IMR-90 (cell line): ENCODE data around the gene SNAP23. TPM values are rescaled to one million over a fixed set of nuclear protein-coding genes. Genes with fewer than 3 reads are reported as not detected.

ENCODE experiments used
- ATAC-seq: fragments of 200-7000 bp; cut with Tn5 transposase; 2 replicates; pipeline ENCODE4 v1.9.1; 2020; ENCODE audit warnings: low read depth, mild to moderate bottlenecking, moderate library complexity
- BruUV-seq: library from RNA; stranded (reverse); fragments of 400-500 nt; replicated peaks from 2 replicates; lab custom pipeline; 2021; lab: Mats Ljungman, UMichigan
- CTCF ChIA-PET: fragments of 300-600 bp; formaldehyde crosslinking; extraction: SDS; loops from one replicate; lab custom pipeline; 2021; ENCODE audit warnings: antibody characterized with exemption; lab: Yijun Ruan, JAX
- POLR2A ChIA-PET: fragments of 300-600 bp; sonication (Branson Sonifier 250); formaldehyde crosslinking; loops from one replicate; lab custom pipeline; 2022; ENCODE audit warnings: antibody characterized with exemption; ENCODE audit not compliant: unreplicated experiment; lab: Charles Lee
- DNase-seq: peaks from one replicate; pipeline ENCODE4 v3.0.0; 2013
- H2AFZ ChIP-seq: replicated peaks from 2 replicates; pipeline ENCODE3; 2013; ENCODE audit warnings: low read length, mild to moderate bottlenecking; ENCODE audit not compliant: poor library complexity
- H2AK5ac ChIP-seq: 2 replicates; pipeline ENCODE4 v1.6.1; 2013; ENCODE audit warnings: low read depth, low read length, inconsistent platforms
- H2AK9ac ChIP-seq: replicated peaks from 2 replicates; pipeline ENCODE3; 2013; ENCODE audit warnings: mild to moderate bottlenecking, low read depth, low read length, moderate library complexity; ENCODE audit not compliant: poor library complexity
- H2BK120ac ChIP-seq: 2 replicates; pipeline ENCODE4 v1.6.1; 2013; ENCODE audit warnings: low read depth, low read length, inconsistent platforms
- H2BK15ac ChIP-seq: 3 replicates; pipeline ENCODE4 v1.6.1; 2013; ENCODE audit warnings: low read depth, low read length, inconsistent platforms
- H2BK20ac ChIP-seq: 2 replicates; pipeline ENCODE4 v1.6.1; 2013; ENCODE audit warnings: low read depth, mild to moderate bottlenecking, inconsistent platforms, low read length, moderate library complexity
- H2BK5ac ChIP-seq: 2 replicates; pipeline ENCODE4 v1.6.1; 2013; ENCODE audit warnings: mild to moderate bottlenecking, low read depth, low read length, inconsistent platforms; ENCODE audit not compliant: poor library complexity, severe bottlenecking
- H3K14ac ChIP-seq: replicated peaks from 2 replicates; pipeline ENCODE4 v1.6.1; 2013; ENCODE audit warnings: low read depth, low read length, inconsistent platforms
- H3K18ac ChIP-seq: 2 replicates; pipeline ENCODE4 v1.6.1; 2013; ENCODE audit warnings: low read depth, low read length, control low read depth
- H3K23ac ChIP-seq: 2 replicates; pipeline ENCODE4 v1.6.1; 2013; ENCODE audit warnings: low read depth, low read length, inconsistent platforms
- H3K27ac ChIP-seq: 2 replicates; pipeline ENCODE4 v1.5.1; 2013; ENCODE audit warnings: mild to moderate bottlenecking, control low read depth, low read length; ENCODE audit not compliant: insufficient read depth
- H3K27me3 ChIP-seq: 2 replicates; pipeline ENCODE4 v1.6.1; 2013; ENCODE audit warnings: low read length; ENCODE audit not compliant: control insufficient read depth, insufficient read depth
- H3K36me3 ChIP-seq: 2 replicates; pipeline ENCODE4 v1.6.1; 2013; ENCODE audit warnings: low read length, mixed read lengths; ENCODE audit not compliant: control insufficient read depth, insufficient read depth
- H3K4ac ChIP-seq: 2 replicates; pipeline ENCODE4 v1.6.1; 2013; ENCODE audit warnings: low read depth, low read length, inconsistent platforms
- H3K4me1 ChIP-seq: 2 replicates; pipeline ENCODE4 v1.6.1; 2013; ENCODE audit warnings: low read length, mixed read lengths; ENCODE audit not compliant: control insufficient read depth, insufficient read depth
- H3K4me2 ChIP-seq: 2 replicates; pipeline ENCODE4 v1.6.1; 2013; ENCODE audit warnings: low read depth, mild to moderate bottlenecking, control low read depth, low read length, moderate library complexity
- H3K4me3 ChIP-seq: 2 replicates; pipeline ENCODE4 v1.5.1; 2013; ENCODE audit warnings: low read depth, mild to moderate bottlenecking, control low read depth, low read length, moderate library complexity; ENCODE audit not compliant: insufficient read depth
- H3K56ac ChIP-seq: 2 replicates; pipeline ENCODE4 v1.6.1; 2013; ENCODE audit warnings: low read length, inconsistent platforms; ENCODE audit not compliant: insufficient read depth; ENCODE audit errors: extremely low read depth
- H3K79me1 ChIP-seq, 2 experiments: 2 replicates each; pipeline ENCODE4 v1.6.1; 2013; ENCODE audit warnings: low read length in 2 of 2, inconsistent platforms in 1 of 2, low read depth in 1 of 2
- H3K9ac ChIP-seq: 2 replicates; pipeline ENCODE4 v1.6.1; 2013; ENCODE audit warnings: low read depth, low read length, control low read depth
- H3K9me1 ChIP-seq: 2 replicates; pipeline ENCODE4 v1.6.1; 2013; ENCODE audit warnings: low read length, inconsistent platforms; ENCODE audit not compliant: insufficient read depth
- H3K9me3 ChIP-seq: 2 replicates; pipeline ENCODE4 v1.6.1; 2013; ENCODE audit warnings: low read length; ENCODE audit not compliant: control insufficient read depth, insufficient read depth
- H4K20me1 ChIP-seq: 2 replicates; pipeline ENCODE4 v1.6.1; 2013; ENCODE audit warnings: low read length, inconsistent platforms; ENCODE audit not compliant: insufficient read depth
- H4K5ac ChIP-seq: 2 replicates; pipeline ENCODE4 v1.6.1; 2013; ENCODE audit warnings: mild to moderate bottlenecking, low read depth, low read length, control low read depth
- H4K8ac ChIP-seq, 2 experiments: 2 replicates each; pipeline ENCODE4 v1.6.1; 2013; ENCODE audit warnings: low read depth in 2 of 2, low read length in 2 of 2, control low read depth in 1 of 2, inconsistent platforms in 1 of 2
- H4K91ac ChIP-seq: 2 replicates; pipeline ENCODE4 v1.6.1; 2013; ENCODE audit warnings: low read depth, low read length, inconsistent platforms; ENCODE audit not compliant: insufficient read depth
- BHLHE40 ChIP-seq: fragments of 150-350 bp; IDR thresholded peaks from 2 replicates; pipeline ENCODE4 v1.6.1; 2016; ENCODE audit warnings: mild to moderate bottlenecking, low read depth, low read length
- MAZ ChIP-seq: IDR thresholded peaks from 2 replicates; pipeline ENCODE4 v1.6.1; 2012; ENCODE audit warnings: low read depth, mild to moderate bottlenecking, low read length, improper control_type of control experiment, moderate library complexity, borderline replicate concordance
- MXI1 ChIP-seq: IDR thresholded peaks from 2 replicates; pipeline ENCODE4 v1.6.1; 2012; ENCODE audit warnings: low read depth, mild to moderate bottlenecking, low read length, moderate library complexity, borderline replicate concordance
- POLR2A ChIP-seq: IDR thresholded peaks from 2 replicates; pipeline ENCODE4 v1.6.1; 2012; ENCODE audit warnings: mild to moderate bottlenecking, low read depth, low read length
- RAD21 ChIP-seq: IDR thresholded peaks from 2 replicates; pipeline ENCODE4 v1.6.1; 2012; ENCODE audit warnings: low read length, improper control_type of control experiment
- WGBS, 2 experiments: methylation state at CpG; one replicate each; pipeline versions ENCODE4 v1.1.5 to v1.1.7; 2013; ENCODE audit warnings: missing lambda C conversion rate in 2 of 2; ENCODE audit not compliant: insufficient read length in 1 of 2; ENCODE audit errors: extremely low coverage in 2 of 2; 5-methylcytosine and 5-hydroxymethylcytosine counted together
- dilution Hi-C: fragments of 300-500 bp; cut with HindIII; formaldehyde crosslinking; loops from one replicate; pipeline ENCODE4 v1.14.3; 2018; ENCODE audit warnings: low sequenced_read_pairs; ENCODE audit not compliant: unreplicated experiment
- in situ Hi-C: fragments of 300-500 bp; cut with MboI; formaldehyde crosslinking; loops from 3 replicates; pipeline ENCODE4 v1.14.3; 2019; ENCODE audit warnings: low sequenced_read_pairs, inconsistent platforms, mixed read lengths
- intact Hi-C: fragments of 100-400 bp; cut with micrococcal nuclease; formaldehyde crosslinking; loops from 2 replicates; pipeline ENCODE4 v1.10.0; 2022
- polyA plus RNA-seq, 3 experiments: library from polyadenylated mRNA; depleted of rRNA; stranded (reverse); fragments of >200 nt; gene quantifications; 2 replicates each; pipeline ENCODE4 v1.2.3, GENCODE V29; 2012; ENCODE audit warnings: low replicate concordance in 1 of 3
- total RNA-seq: library from RNA; depleted of rRNA; stranded (reverse); fragments of >200 nt; gene quantifications from 2 replicates; pipeline ENCODE4 v1.2.3, GENCODE V29; 2012
- TF ChIP-seq, protein P1 (sequence below): conservative IDR thresholded peaks from 2 replicates; pipeline ENCODE4 v1.5.1; 2012; ENCODE audit warnings: mild to moderate bottlenecking, low read depth, low read length, improper control_type of control experiment
- TF ChIP-seq, protein P2 (sequence below): fragments of 150-350 bp; IDR thresholded peaks from 2 replicates; pipeline ENCODE4 v1.6.1; 2017; ENCODE audit warnings: mild to moderate bottlenecking, antibody characterized with exemption, low read length, low read depth

The SNAP23 gene
- total and polyA plus RNA-seq, 2 of the 4 experiments (the other 2 are of a cell fraction) = 36.0 to 45.5 TPM

GRCh38 chr15:42575188-42576039 lies 80.0 kb downstream of the SNAP23 start, which contains the start of gene STARD9:
TSS of gene STARD9 (plus strand) at chr15:42575606. CDS start at chr15:42575716, 110 bp downstream.
- no peaks in the 10 kb centered on the region for H3K9me1 ChIP-seq
- peak within 1 kb of the TSS; percentile 58 for H3K27ac ChIP-seq
- 0 out of 2 replicates have a peak within 1 kb of the TSS, but pooled peaks have one; percentile 1 for H2BK120ac ChIP-seq
- H3K4ac ChIP-seq = peak within 1 kb of the TSS; percentile 81
- TF ChIP-seq, protein P1, sequence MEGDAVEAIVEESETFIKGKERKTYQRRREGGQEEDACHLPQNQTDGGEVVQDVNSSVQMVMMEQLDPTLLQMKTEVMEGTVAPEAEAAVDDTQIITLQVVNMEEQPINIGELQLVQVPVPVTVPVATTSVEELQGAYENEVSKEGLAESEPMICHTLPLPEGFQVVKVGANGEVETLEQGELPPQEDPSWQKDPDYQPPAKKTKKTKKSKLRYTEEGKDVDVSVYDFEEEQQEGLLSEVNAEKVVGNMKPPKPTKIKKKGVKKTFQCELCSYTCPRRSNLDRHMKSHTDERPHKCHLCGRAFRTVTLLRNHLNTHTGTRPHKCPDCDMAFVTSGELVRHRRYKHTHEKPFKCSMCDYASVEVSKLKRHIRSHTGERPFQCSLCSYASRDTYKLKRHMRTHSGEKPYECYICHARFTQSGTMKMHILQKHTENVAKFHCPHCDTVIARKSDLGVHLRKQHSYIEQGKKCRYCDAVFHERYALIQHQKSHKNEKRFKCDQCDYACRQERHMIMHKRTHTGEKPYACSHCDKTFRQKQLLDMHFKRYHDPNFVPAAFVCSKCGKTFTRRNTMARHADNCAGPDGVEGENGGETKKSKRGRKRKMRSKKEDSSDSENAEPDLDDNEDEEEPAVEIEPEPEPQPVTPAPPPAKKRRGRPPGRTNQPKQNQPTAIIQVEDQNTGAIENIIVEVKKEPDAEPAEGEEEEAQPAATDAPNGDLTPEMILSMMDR = no peak
- TF ChIP-seq, protein P2, sequence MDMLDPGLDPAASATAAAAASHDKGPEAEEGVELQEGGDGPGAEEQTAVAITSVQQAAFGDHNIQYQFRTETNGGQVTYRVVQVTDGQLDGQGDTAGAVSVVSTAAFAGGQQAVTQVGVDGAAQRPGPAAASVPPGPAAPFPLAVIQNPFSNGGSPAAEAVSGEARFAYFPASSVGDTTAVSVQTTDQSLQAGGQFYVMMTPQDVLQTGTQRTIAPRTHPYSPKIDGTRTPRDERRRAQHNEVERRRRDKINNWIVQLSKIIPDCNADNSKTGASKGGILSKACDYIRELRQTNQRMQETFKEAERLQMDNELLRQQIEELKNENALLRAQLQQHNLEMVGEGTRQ = peak; percentile 43; the same call in 1 of the 2 replicates
- TF ChIP-seq BHLHE40 (peak; percentile 87), RAD21 (no peak), MAZ (peak; percentile 94; the same call in 1 of the 2 replicates), MXI1 (peak; percentile 87; the same call in 1 of the 2 replicates), POLR2A (peak; percentile 29; the same call in 1 of the 2 replicates)
- peak within 1 kb of the TSS; percentile 34; the same call in 1 of the 3 replicates for H2BK15ac ChIP-seq
- H2AK9ac ChIP-seq = peak within 1 kb of the TSS; percentile 88
- intact Hi-C loops = loop anchor here (5.0 kb wide), 1 partner anchor 77 kb away; no protein-coding TSS in a partner anchor
- ChIA-PET POLR2A (interaction anchor here (0.5 to 0.6 kb wide), 2 partner anchors 18 to 20 kb away, joined by 4 to 6 read pairs; no protein-coding TSS in a partner anchor), CTCF (interaction anchor here (0.9 kb wide), 2 partner anchors 17 to 56 kb away, joined by 3 read pairs; no protein-coding TSS in a partner anchor)
- BruUV-seq = no TSS peak
- peak within 1 kb of the TSS; percentile 92 to 94 for H4K8ac ChIP-seq
- peak within 1 kb of the TSS; percentile 91 for H2AFZ ChIP-seq
- no peaks in the 10 kb centered on the region for H3K9me3 ChIP-seq
- no peaks in the 10 kb centered on the region for H4K20me1 ChIP-seq
- H4K91ac ChIP-seq = peak within 1 kb of the TSS; percentile 65; the same call in 1 of the 2 replicates
- peak within 1 kb of the TSS; percentile 88 for H3K14ac ChIP-seq
- H3K4me3 ChIP-seq = peak within 1 kb of the TSS; percentile 83
- no peaks in the 10 kb centered on the region for H3K36me3 ChIP-seq
- peaks cover 3% of the 10 kb centered on the region; the same call in 1 of the 2 replicates for H3K4me1 ChIP-seq
- peak within 1 kb of the TSS; percentile 51 for H3K18ac ChIP-seq
- peak within 1 kb of the TSS; percentile 65; the same call in 1 of the 2 replicates for H2AK5ac ChIP-seq
- peak within 1 kb of the TSS; percentile 77 for H3K9ac ChIP-seq
- peak; percentile 97 for DNase-seq
- dilution Hi-C loops = no loop called here
- peak within 1 kb of the TSS; percentile 25 for H3K23ac ChIP-seq
- 0% methylated on average over 36 of the region's 95 CpGs; no CpG with 5 or more reads in 1 of the 2 experiments for WGBS, 2 experiments
- peaks cover 14 to 26% of the 10 kb centered on the region in 2 experiments for H3K79me1 ChIP-seq
- H3K27me3 ChIP-seq = no peaks in the 10 kb centered on the region
- in situ Hi-C loops = no loop called here
- H2BK5ac ChIP-seq = peak within 1 kb of the TSS; percentile 38
- 0 out of 2 replicates have a peak within 1 kb of the TSS, but pooled peaks have one; percentile 1 for H2BK20ac ChIP-seq
- peak within 1 kb of the TSS; percentile 99 for H3K4me2 ChIP-seq
- peak within 1 kb of the TSS; percentile 45; the same call in 1 of the 2 replicates for H3K56ac ChIP-seq
- peak within 1 kb of the TSS; percentile 86 for H4K5ac ChIP-seq
- ATAC-seq = peak; percentile 95
